NCI-H345 treated with DMSO at 0.1 percent for 48 hours (cell line): ENCODE measurements around the gene DEF6.

Experiments used
- DNase-seq: peaks from one replicate; lab custom pipeline; 2025; ENCODE audit not compliant: unreplicated experiment; lab: John Stamatoyannopoulos, UW

Gene DEF6

DNA sequence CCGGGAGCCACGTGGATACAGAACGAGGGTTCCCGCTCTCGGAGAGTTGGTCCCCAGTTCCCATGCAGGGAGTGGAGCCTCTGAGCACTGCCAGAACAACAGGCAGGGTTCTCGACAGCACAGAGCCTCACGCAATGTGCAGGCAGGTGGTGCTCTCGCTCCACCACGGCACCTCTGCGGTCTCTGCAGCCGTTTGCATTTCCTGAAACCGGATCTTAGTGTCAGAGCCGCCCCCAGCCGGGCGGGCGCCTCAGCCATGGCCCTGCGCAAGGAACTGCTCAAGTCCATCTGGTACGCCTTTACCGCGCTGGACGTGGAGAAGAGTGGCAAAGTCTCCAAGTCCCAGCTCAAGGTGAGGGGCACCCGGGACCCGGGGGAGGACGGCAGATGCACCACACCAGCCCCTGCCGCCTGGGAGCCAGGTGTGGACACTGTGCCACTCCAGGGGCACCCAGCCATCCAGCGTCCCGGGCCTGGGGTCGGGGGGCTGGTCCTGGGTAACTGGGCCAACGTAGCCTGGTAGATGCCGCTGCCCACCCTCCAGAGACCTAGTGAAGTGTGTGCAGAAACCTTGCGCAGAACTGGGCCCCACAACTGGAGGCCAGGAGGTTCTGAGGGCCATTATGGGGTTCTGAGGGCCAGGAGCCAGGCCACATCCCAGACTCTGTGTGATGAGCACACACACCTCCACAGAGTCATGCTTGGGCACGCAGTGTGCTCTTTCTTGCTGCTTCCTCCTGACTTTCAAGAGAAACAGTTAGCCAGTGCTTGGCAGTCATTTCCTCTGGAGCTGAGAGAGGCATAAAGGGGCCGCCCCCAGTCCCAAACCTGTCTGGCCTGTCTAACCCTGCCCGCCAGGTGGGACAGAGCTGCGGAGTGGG is at the start of gene DEF6:
Gene DEF6, plus strand, starts transcription at position 218 of the 881 bp plus-strand sequence. Its CDS starts 39 bp downstream, at position 257.
- peak; percentile 1 for DNase-seq

GRCh38 chr6:35248300-35248699 is 49.3 kb upstream of the DEF6 start:
- DNase-seq: no peak

DNA sequence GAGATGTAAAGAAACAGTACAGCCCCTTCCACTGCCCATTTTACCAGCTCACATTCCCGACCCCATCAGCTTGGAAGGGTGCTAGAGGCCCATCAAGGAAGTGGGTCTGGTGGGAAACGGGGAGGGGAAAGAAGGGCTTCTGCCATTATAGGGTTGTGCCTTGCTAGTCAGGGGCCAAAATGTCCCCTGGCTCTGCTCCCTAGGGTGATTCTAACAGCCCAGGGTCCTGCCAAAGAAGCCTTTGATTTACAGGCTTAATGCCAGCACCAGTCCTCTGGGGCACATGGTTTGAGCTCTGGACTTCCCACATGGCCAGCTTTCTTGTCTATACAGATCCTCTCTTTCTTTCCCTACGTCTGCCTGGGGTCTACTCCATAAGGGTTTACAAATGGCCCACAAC is 48.7 kb upstream of the DEF6 start:
- no peak for DNase-seq

- no peak for DNase-seq
Observed at GRCh38 chr6:35251949-35252348, 45.7 kb upstream of the DEF6 start.

GRCh38 chr6:35253249-35253648 is 44.4 kb upstream of the DEF6 start:
- no peak for DNase-seq

GRCh38 chr6:35258336-35258735 is 39.3 kb upstream of the DEF6 start:
- no peak for DNase-seq

DNA sequence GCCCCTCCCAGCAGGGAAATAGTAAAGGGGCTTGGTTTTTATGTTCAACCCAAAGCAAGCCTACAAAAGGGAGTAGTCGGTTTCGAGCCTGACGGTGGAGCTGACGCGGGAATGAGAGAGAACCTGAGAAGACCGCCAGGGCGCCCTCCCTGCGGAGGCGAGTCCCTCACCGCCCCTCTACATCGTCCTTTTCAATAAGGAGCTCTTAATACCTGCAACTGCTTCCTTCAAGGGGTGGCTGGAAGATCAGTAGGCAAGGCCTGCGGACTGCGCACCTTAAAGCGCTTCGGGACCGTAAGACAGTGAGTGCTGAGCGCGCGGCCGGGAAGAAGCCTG is 38.8 kb upstream of the DEF6 start:
- peak; percentile 72 for DNase-seq

DNA sequence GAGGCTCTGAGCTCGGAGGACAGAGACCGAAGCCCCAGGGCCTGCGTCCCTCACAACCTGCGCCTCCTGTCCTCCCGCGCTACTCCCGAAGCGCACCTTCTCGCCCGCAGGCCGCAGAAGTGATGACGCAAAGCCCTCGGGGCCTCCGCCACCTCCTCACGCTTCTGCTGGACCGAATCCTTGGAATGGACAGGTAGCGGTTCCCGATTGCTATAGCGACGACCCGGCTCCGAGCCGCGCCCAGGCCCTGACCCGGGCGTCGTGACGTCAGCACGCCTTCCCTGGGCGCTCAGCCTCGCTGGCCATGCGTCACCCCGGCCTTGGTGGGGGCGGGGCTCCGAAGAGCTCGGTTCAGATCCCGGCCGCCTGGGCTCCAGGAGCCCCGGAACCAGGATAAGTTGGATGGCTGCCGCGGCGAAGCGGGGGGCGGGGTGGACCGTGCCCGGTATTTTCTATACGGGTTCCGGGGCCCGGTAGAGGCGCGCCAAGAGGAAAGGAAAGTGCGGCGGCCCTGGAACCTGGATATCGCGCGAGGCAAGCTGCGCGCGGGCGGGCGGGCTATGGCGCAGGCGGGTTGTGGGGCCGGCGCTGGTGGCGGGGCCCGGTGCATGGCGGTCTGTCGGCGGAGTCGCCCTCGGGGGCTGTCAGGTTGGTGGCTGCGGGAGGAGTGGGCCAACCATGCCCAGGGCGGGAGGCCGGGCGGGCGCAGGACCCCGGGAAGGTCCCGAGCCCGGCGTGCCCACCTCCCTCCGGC is 38.2 kb upstream of the DEF6 start, which contains the start of gene ZNF76:
Gene ZNF76, plus strand, starts transcription at position 542 of the 754 bp plus-strand sequence. CDS start 21,417 bp downstream, outside the sequence.
- peak; percentile 93 for DNase-seq

- DNase-seq: no peak
Observed at GRCh38 chr6:35259948-35260590, 37.5 kb upstream of the DEF6 start.

DNA sequence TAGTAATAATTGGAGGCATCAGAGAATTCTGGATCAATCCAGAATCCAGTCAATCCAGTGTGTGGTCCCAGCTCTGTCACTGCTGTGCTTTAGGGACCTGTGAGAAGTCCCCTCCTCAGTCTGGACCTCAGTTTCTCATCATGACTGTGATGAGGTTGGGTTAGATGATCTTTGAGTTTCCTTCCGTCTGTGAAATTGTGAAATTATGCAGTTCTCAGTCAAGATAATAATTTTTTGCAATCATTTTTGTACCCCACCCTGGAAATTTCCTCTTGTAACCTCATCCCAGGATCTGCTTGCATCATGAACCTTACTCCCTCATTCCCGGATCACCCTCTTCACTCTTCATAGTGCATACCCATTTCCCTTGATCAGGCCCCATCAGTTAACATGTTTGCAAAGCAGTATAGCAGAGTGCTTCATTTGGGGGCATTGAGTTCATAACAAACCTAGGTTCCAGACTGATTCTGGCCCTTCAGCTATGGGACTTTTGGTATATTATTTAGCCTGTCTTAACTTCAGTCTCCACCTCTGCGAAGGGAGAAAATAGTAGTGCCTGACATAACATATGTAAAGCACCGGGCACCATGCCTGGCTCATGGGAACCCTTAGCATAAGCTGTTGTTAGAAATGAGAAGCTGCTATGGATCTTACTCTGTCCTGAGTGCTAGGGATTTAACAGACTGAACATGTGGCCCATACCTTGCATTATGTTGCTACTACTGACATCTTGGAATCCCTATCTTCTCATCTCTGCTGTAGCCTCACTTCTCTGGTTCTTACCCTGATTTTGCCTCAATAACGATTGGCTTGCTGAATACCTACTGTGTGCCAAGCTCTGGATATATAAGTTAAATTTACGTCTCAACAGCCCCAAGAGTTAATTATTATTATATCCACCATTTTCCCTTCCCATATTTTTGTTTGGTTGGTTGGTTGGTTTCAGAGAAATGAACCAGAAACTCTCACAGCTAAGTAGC is 36.7 kb upstream of the DEF6 start:
- no peak for DNase-seq

GRCh38 chr6:35262596-35262995 is 35.0 kb upstream of the DEF6 start:
- DNase-seq: no peak

DNA sequence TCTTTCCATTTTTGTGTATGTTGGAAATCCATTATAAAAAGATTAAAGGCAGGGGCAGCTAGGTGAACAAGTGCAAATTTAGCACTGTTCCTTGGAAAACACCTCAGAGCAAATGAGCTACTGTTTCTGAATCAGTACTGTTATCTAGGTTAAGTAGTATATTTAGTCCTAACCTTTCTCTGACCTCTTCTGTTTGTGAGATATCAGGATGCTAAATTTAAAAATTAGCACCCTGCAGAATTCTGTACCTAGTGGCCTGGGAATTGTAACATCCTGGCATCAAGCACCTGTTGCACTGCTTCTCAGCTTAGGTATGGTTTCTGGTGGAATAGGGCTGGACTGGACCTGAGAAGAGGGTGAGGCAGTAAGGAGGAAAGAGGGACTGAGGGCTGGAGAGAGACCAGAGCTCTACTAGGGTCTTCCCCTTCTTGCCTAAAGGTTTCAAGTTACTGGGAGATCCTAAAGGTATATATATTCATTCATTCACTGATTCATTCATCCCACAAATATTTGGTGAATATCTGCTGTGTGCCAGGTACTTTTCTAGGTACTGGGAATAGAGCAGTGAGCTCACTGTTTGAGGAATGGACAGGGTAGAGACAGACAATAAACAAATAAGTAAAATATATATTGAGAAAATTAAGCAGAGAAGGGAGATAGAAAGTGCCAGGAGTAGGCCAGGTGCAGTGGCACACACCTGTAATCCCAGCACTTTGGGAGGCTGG is 32.9 kb upstream of the DEF6 start:
- no peak for DNase-seq

- no peak for DNase-seq
Observed at GRCh38 chr6:35265523-35265922, 32.1 kb upstream of the DEF6 start.

- DNase-seq: no peak
Observed at GRCh38 chr6:35267446-35267845, 30.2 kb upstream of the DEF6 start.

GRCh38 chr6:35267897-35268296 is 29.7 kb upstream of the DEF6 start:
- DNase-seq: no peak

GRCh38 chr6:35272005-35272404 is 25.6 kb upstream of the DEF6 start:
- no peak for DNase-seq

GRCh38 chr6:35273822-35274559 is 23.6 kb upstream of the DEF6 start:
- no peak for DNase-seq

- DNase-seq: no peak
Observed at GRCh38 chr6:35275744-35276260, 21.8 kb upstream of the DEF6 start.

- no peak for DNase-seq
Observed at GRCh38 chr6:35278708-35279107, 18.9 kb upstream of the DEF6 start.
